NCI-H82 treated with DMSO at 0.1 percent for 48 hours (cell line): ENCODE measurements around the gene SPATA22.
"Not testable (repeated sequence)": the region's sequence is repeated elsewhere in the genome, so short reads cannot be mapped to it uniquely, and the experiment has no call there.

Source experiments
- DNase-seq: peaks from one replicate; lab custom pipeline; 2025; ENCODE audit not compliant: unreplicated experiment; lab: John Stamatoyannopoulos, UW

Gene SPATA22

GRCh38 chr17:3471599-3471998 lies at the start of gene SPATA22:
TSS of gene SPATA22 (minus strand) at chr17:3471819. CDS start at chr17:3469325, 2,494 bp downstream.
- DNase-seq, result no peak

DNA sequence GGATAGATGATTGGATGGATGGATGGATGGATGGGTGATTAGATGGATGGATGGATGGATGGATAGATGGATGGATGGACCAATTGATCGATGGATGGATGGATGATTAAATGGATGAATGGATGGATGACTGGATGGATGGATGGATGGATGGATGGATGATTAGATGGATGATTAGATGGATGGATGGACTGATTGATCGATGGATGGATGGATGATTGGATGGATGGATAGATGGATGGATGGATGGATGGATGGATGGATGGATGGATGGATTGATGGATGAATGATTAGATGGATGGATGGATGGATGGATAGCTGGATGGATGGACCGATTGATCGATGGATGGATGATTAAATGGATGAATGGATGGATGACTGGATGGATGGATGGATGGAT lies 47.9 kb upstream of the SPATA22 start:
- not testable (repeated sequence) for DNase-seq

- no peak for DNase-seq
Measured at GRCh38 chr17:3514873-3515272, 43.3 kb upstream of the SPATA22 start.

GRCh38 chr17:3514167-3514566 lies 42.5 kb upstream of the SPATA22 start:
- not testable (repeated sequence) for DNase-seq

GRCh38 chr17:3513305-3514035 lies 41.9 kb upstream of the SPATA22 start:
- no peak for DNase-seq

GRCh38 chr17:3512505-3513171 lies 41.0 kb upstream of the SPATA22 start:
- no peak for DNase-seq

DNA sequence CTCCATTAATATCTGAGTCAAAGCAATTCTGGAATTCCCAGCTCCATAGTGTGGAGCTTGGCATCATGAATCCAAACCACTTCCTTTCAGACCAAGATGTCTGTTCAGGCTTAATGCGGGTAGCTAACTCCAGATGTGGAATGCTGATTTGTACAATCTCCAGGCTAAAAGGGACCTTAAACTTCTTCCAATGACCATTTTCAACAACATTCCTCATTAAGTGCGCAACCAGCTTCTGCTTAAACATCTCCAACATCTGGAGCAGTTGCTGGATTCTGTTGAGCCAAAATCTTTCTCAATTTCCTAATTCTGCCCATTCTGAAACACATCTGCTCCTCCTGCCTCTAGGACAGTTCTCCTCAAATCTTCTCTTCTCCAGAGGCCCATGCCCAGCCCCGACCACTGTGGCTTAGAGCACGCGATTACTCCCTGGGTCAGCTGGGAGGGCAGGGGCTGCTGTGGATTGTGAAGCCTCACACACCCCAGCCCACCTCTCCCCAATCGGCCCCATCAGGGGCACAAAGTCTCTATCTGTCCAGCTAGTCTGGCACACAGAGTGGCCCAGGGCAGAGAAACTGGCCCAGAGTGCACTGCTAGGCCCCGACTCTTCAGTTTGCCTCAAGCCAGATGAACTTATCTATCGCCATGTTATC lies 40.4 kb upstream of the SPATA22 start:
- no peak for DNase-seq

- DNase-seq, result no peak
Measured at GRCh38 chr17:3510090-3510489, 38.5 kb upstream of the SPATA22 start.

DNA sequence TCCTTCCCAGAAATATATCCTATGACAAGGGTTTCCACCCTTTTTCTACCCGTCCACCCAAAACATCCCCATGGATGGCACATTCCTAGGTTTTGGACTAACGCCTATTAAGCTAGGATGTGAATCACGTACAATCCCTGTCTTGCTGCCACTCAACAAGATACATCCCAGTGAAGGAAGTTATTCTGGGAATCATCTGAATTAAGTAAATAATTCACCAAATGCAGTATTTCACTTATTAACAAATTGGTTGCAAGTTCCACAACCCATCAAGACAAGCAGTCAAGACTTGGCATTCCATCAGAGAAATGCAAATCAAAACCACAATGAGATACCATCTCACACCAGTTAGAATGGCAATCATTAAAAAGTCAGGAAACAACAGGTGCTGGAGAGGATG lies 36.2 kb upstream of the SPATA22 start:
- no peak for DNase-seq

- DNase-seq, result no peak
Measured at GRCh38 chr17:3507071-3507470, 35.5 kb upstream of the SPATA22 start.

DNA sequence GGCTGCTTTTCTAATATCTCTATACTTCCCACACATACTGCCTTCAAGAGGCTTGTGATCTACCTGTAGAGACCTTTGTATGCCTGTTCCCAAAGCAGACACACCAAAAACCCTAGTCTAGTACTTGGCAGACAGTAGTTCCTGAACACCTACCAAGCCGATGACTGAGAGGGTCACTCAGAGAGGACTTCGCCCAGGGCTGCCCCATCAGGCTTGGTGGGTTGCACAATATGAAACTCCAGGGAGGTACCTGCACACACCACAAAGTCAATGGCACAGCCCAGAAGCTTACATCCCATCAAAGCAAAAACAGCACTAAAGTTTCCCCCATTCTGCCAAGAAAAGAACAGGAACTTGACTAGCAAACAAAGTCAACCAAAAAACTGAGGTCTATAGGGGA lies 34.4 kb upstream of the SPATA22 start:
- no peak for DNase-seq

- DNase-seq, result no peak
Measured at GRCh38 chr17:3505008-3505407, 33.4 kb upstream of the SPATA22 start.

GRCh38 chr17:3503285-3503684 lies 31.7 kb upstream of the SPATA22 start:
- no peak for DNase-seq

DNA sequence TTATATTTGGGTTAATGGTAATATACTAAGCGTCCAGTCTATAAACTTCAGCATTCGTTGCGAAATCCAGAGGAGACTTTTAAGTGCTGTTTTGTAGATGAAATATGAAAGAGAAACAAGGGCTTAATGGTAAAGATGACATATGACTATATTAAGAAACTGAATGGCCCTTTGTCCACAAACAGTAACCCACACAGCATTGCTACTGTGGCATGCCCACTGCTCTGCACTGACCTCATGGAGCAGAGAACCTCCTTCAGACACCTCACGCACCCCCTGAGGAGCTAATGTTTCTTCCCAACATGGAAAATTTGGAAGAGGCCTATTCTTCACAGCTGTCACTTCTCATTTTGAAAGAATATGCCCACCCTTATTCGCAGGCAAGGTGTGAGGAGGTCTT lies 30.8 kb upstream of the SPATA22 start:
- DNase-seq, result no peak

DNA sequence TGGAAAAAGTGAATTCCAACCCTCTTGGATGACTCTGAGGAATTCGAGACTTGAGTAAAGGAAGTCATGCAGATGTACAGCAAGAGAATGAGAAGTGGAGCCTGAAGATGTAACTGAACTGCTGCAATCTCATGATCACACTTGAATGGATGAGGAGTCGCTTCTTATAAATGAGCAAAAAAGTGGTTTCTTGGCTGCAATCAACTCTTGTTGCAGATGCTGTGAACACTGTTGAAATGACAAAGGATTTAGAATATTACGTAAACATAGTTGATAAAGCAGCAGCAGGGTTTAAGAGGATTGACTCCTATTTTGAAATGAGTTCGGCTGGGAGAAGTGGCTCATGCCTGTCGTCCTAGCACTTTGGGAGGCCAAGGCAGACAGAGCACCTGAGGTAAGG lies 29.7 kb upstream of the SPATA22 start:
- no peak for DNase-seq

DNA sequence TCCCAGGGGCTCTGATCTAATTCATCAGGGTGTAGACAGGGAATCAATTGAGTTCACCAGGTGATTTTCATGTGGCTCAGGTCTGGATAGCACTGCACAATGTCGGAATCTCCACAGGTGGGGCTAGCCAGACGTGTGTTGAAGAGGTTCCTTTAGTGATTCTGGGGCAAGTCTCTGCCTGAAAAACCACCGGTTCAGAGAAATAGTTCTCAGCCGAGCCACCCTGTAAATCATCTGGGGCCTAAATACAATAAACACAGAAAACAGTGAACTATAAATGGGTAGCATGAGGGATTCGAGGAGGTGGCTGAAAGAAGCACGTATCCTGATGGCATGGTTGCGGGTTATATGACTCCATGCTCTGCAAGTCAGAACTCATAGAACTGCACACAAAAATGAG lies 25.5 kb upstream of the SPATA22 start:
- DNase-seq, result no peak

DNA sequence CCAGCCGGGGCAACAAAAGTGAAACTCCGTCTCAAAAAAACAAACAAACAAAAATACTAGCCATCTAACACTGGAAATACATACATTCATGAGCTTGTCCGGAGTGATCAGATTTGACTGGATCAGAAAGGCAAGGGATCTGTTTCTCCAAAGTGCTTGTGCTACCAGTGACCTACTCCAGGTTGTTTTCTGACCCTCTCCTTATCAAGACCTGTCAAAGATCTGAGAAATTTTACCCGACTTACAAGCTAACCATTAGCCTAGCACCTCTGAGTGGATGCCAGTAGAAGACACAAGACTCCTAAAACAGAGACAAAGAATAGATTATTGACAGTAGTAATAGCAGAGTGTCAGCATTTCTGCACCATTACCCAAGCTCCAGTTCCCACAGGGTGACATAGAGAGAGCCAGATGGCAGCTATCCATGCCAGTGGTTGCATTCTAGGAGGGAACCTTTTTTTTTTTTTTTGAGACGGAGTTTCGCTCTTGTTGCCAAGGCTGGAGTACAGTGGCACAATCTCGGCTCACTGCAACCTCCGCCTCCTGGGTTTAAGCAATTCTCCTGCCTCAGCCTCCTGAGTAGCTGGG lies 14.0 kb upstream of the SPATA22 start:
- DNase-seq, result no peak

- DNase-seq, result no peak
Measured at GRCh38 chr17:3482852-3483251, 11.2 kb upstream of the SPATA22 start.

DNA sequence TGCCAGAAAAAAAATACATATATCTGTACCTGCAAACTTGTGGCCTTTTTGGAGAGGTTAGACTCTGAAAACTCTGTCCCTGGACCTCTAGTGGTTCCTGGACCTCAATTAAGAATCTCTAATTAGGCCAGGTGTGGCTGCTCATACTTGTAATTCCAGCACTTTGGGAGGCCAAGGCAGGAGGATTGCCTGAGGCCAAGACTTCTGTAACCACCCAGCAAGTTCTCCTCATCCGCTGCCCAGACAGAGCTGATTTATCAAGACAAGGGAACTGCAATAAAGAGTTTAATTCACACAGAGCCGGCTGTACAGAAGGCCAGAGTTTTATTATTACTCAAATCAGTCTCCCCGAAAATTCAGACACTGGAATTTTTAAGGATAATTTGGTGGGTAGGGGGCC lies 8.4 kb upstream of the SPATA22 start:
- no peak for DNase-seq

DNA sequence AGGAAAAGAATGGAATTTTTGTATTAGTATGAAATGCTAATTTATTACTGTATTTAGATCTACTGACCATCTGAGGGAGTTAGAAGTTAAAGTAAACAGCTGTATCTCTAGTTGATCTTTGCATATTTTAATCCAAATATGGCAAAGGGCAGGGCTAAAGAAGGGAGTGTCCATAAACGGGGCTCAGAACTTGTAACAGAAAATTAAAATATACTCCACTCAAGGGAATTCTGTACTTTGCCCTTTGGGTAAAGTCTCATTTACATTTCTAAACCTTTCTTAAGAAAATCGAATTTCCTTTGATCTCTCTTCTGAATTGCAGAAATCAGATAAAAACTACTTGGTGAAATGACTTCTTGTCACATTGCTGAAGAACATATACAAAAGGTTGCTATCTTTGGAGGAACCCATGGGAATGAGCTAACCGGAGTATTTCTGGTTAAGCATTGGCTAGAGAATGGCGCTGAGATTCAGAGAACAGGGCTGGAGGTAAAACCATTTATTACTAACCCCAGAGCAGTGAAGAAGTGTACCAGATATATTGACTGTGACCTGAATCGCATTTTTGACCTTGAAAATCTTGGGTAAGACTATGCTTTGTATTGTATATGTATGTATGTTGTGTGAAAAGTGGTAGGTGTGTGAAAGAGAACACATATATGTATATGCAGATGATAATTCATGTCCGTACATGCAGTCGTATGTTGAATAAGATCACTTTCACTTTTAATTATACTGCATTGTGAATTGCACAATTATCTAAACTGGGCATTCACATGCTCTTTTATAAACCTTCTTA lies 4.4 kb upstream of the SPATA22 start, which contains the start of gene ASPA:
Gene ASPA (plus strand): TSS at position 186 of the 799 bp plus-strand sequence. CDS start 163 bp downstream, at position 349.
- DNase-seq, result no peak

GRCh38 chr17:3475251-3475685 lies 3.6 kb upstream of the SPATA22 start:
- no peak for DNase-seq
